ENCODE measurements around the gene ARL5C.
A peak's percentile ranks its signal among the peaks of the same experiment; 100 is the strongest.
"Not testable (repeated sequence)": the region's sequence is repeated elsewhere in the genome, so short reads cannot be mapped to it uniquely, and the experiment has no call there.

ARL5C gene

GRCh38 chr17:39169518-39169917 is 3.6 kb upstream of the ARL5C start:
- H3K27ac ChIP-seq (ENCODE audit: low read depth, low read length) = no peak overlapping the region
- H3K9ac ChIP-seq (ENCODE audit: low read length in 5 of 5) = no peak overlapping the region
- H3K4me3 ChIP-seq (ENCODE audit: low read depth in 1 of 5, low read length in 5 of 5) = no peak overlapping the region
- peaks cover 0 to 36% (median 21%) of the 10 kb centered on the region in 5 donors for H3K4me1 ChIP-seq (ENCODE audit: control insufficient read depth in 5 of 5, insufficient read depth in 5 of 5, low read length in 5 of 5)
- peaks cover 0 to 8% (median 0%) of the 10 kb centered on the region in 5 donors for H3K27me3 ChIP-seq (ENCODE audit: control insufficient read depth in 5 of 5, insufficient read depth in 4 of 5, low read length in 5 of 5)
- no peaks in the 10 kb centered on the region for H3K36me3 ChIP-seq (ENCODE audit: control insufficient read depth in 5 of 5, insufficient read depth in 5 of 5, low read length in 5 of 5)
- H3K9me3 ChIP-seq (ENCODE audit: control insufficient read depth in 5 of 5, low read length in 5 of 5) = no peaks in the 10 kb centered on the region

- peaks cover 0 to 36% (median 22%) of the 10 kb centered on the region in 5 donors for H3K4me1 ChIP-seq (ENCODE audit: control insufficient read depth in 5 of 5, insufficient read depth in 5 of 5, low read length in 5 of 5)
- no peak overlapping the region for H3K4me3 ChIP-seq (ENCODE audit: low read depth in 1 of 5, low read length in 5 of 5)
- H3K9me3 ChIP-seq (ENCODE audit: control insufficient read depth in 5 of 5, low read length in 5 of 5) = no peaks in the 10 kb centered on the region
- no peak overlapping the region for H3K27ac ChIP-seq (ENCODE audit: low read depth, low read length)
- peaks cover 0 to 8% (median 0%) of the 10 kb centered on the region in 5 donors for H3K27me3 ChIP-seq (ENCODE audit: control insufficient read depth in 5 of 5, insufficient read depth in 4 of 5, low read length in 5 of 5)
- no peaks in the 10 kb centered on the region for H3K36me3 ChIP-seq (ENCODE audit: control insufficient read depth in 5 of 5, insufficient read depth in 5 of 5, low read length in 5 of 5)
- H3K9ac ChIP-seq (ENCODE audit: low read length in 5 of 5) = no peak overlapping the region
Observed at GRCh38 chr17:39169101-39169500, 3.1 kb upstream of the ARL5C start.

DNA sequence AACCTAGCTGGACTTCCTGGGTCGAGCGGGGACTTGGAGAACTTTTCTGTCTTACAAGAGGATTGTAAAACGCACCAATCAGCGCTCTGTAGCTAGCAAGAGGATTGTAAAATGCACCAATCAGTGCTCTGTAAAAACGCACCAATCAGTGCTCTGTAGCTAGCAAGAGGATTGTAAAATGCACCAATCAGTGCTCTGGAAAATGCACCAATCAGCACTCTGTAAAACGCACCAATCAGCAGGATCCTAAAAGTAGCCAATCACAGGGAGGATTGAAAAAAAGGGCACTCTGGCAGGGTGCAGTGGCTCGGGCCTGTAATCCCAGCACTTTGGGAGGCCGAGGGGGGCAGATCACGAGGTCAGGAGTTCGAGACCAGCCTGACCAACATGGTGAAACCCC is 2.5 kb upstream of the ARL5C start:
- H3K9ac ChIP-seq (ENCODE audit: low read length in 5 of 5); H3K36me3 ChIP-seq (ENCODE audit: control insufficient read depth in 5 of 5, insufficient read depth in 5 of 5, low read length in 5 of 5); H3K9me3 ChIP-seq (ENCODE audit: control insufficient read depth in 5 of 5, low read length in 5 of 5); H3K4me3 ChIP-seq (ENCODE audit: low read depth in 1 of 5, low read length in 5 of 5); H3K27ac ChIP-seq (ENCODE audit: low read depth, low read length); H3K27me3 ChIP-seq (ENCODE audit: control insufficient read depth in 5 of 5, insufficient read depth in 4 of 5, low read length in 5 of 5): not testable (repeated sequence)
- peaks cover 0 to 39% (median 25%) of the 10 kb centered on the region in 5 donors for H3K4me1 ChIP-seq (ENCODE audit: control insufficient read depth in 5 of 5, insufficient read depth in 5 of 5, low read length in 5 of 5)

DNA sequence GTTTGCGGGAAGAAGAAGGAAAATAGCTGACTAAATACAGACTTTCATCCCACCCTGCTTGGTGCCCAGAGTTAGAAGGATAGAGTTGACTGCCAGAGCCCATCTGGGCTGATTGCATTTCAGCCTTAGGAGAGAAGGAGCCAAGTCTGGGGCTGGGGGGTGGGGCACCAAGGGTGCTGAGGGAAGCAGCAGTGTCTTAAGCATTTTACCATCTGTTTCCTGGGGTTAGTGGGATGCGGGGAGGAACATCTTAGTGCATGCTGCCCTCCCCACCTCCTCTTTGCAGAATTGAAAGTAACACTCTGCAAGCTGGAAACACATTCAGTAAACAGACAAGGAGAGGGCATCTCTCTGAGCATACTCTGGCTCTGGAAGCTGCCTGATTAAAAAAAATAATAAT is 1.5 kb upstream of the ARL5C start:
- Histone ChIP-seq H3K27ac (ENCODE audit: low read depth, low read length) (no peak overlapping the region), H3K4me1 (ENCODE audit: control insufficient read depth in 5 of 5, insufficient read depth in 5 of 5, low read length in 5 of 5) (peaks cover 0 to 39% (median 25%) of the 10 kb centered on the region in 5 donors), H3K4me3 (ENCODE audit: low read depth in 1 of 5, low read length in 5 of 5) (no peak overlapping the region), H3K27me3 (ENCODE audit: control insufficient read depth in 5 of 5, insufficient read depth in 4 of 5, low read length in 5 of 5) (peaks cover 0 to 2% (median 0%) of the 10 kb centered on the region in 5 donors), H3K9ac (ENCODE audit: low read length in 5 of 5) (no peak overlapping the region), H3K36me3 (ENCODE audit: control insufficient read depth in 5 of 5, insufficient read depth in 5 of 5, low read length in 5 of 5) (no peaks in the 10 kb centered on the region), H3K9me3 (ENCODE audit: control insufficient read depth in 5 of 5, low read length in 5 of 5) (no peaks in the 10 kb centered on the region)

DNA sequence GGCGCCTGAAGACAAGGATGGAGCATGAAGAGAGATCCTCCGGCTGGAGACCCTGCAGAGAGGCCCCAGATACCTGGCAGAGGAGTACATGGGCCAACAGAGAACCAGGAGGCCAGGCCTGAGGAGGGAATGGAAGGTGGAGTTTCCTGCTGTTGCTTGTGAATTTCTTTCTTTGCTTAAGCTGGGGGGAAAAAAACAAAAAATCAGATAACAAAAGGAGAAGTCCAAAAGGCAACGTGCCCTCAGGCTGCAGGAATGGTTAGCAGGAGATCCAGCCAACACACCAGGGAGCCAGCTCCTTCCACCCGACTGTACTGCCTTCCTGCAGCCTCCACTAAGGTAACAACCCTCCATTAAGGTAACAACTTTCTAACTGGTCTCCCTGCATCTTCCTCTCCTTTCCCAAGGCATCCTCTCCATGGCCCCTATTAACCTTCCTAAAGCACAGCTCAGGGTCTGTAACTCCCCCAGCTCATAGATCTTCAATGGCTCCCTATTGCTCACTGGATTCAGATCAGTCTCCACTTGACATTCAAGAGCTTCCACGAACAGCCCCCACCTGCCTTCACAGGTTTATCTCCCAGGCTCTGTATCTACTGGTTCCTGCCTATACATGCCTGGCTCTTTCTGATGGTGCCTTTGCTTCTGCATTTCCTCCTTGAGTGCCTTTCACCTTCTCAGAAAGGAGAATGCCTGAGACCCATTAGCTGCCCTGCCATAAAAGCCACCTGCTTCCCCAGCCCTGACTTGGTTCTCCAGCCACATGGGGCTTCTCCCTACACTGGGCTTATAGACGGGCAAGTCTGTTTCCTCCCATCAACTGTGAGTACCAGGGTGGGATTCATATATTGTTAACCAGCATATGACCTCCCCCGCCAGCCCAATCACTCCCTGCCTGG is 725 bp upstream of the ARL5C start:
- Histone ChIP-seq H3K9ac (ENCODE audit: low read length in 5 of 5) (no peak overlapping the region), H3K4me1 (ENCODE audit: control insufficient read depth in 5 of 5, insufficient read depth in 5 of 5, low read length in 5 of 5) (peaks cover 0 to 40% (median 25%) of the 10 kb centered on the region in 5 donors), H3K27me3 (ENCODE audit: control insufficient read depth in 5 of 5, insufficient read depth in 4 of 5, low read length in 5 of 5) (peaks cover 0 to 2% (median 0%) of the 10 kb centered on the region in 5 donors), H3K9me3 (ENCODE audit: control insufficient read depth in 5 of 5, low read length in 5 of 5) (no peaks in the 10 kb centered on the region), H3K4me3 (ENCODE audit: low read depth in 1 of 5, low read length in 5 of 5) (peak overlapping the region in 1 of 5 donors; percentile 82), H3K27ac (ENCODE audit: low read depth, low read length) (no peak overlapping the region), H3K36me3 (ENCODE audit: control insufficient read depth in 5 of 5, insufficient read depth in 5 of 5, low read length in 5 of 5) (no peaks in the 10 kb centered on the region)

DNA sequence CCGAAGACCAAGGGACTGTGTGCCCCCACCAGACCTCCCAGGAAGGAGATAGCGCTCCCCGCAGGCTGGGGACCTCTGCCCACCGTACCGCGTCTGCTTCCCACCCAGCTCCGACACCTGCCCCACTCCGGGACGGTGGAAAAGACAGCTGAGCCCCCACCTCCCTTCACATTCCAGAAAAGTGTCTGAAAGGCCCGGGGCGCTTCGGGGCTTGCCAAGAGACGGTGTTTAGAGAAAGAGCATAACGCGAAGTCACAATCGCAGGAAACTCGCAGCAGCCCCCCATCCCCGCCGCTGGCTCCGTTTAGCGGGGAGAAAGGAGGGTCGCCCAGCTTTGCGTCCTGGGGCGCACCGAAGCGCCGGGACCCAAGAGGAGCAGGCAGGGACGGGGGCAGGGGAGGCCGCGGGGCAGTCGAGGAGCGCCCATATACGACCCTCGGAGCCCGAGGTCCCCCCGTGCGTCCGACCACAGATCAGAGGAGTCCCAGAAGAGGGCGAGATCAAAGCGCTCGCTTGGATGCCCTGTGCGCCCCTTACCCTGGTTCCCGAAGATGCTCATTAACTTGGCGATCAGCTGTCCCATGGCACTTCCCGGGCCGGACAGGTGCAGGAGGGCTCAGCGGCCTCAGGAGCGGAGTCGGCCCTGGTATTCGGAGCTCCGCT is 652 bp downstream of the ARL5C start:
- H3K36me3 ChIP-seq (ENCODE audit: control insufficient read depth in 5 of 5, insufficient read depth in 5 of 5, low read length in 5 of 5) = no peaks in the 10 kb centered on the region
- no peaks in the 10 kb centered on the region for H3K9me3 ChIP-seq (ENCODE audit: control insufficient read depth in 5 of 5, low read length in 5 of 5)
- H3K4me3 ChIP-seq (ENCODE audit: low read depth in 1 of 5, low read length in 5 of 5) = peak overlapping the region; percentile 70 to 87 (median 76)
- H3K27ac ChIP-seq (ENCODE audit: low read depth, low read length) = no peak overlapping the region
- peaks cover 0 to 46% (median 25%) of the 10 kb centered on the region in 5 donors for H3K4me1 ChIP-seq (ENCODE audit: control insufficient read depth in 5 of 5, insufficient read depth in 5 of 5, low read length in 5 of 5)
- peak overlapping the region in 4 of 5 donors; percentile 4 to 78 (median 58) for H3K9ac ChIP-seq (ENCODE audit: low read length in 5 of 5)
- peaks cover 0 to 2% (median 0%) of the 10 kb centered on the region in 5 donors for H3K27me3 ChIP-seq (ENCODE audit: control insufficient read depth in 5 of 5, insufficient read depth in 4 of 5, low read length in 5 of 5)

GRCh38 chr17:39164675-39165143 is 1.3 kb downstream of the ARL5C start:
- H3K27me3 ChIP-seq (ENCODE audit: control insufficient read depth in 5 of 5, insufficient read depth in 4 of 5, low read length in 5 of 5) = peaks cover 0 to 2% (median 0%) of the 10 kb centered on the region in 5 donors
- peak overlapping the region in 4 of 5 donors; percentile 4 to 78 (median 58) for H3K9ac ChIP-seq (ENCODE audit: low read length in 5 of 5)
- no peak overlapping the region for H3K27ac ChIP-seq (ENCODE audit: low read depth, low read length)
- H3K9me3 ChIP-seq (ENCODE audit: control insufficient read depth in 5 of 5, low read length in 5 of 5) = no peaks in the 10 kb centered on the region
- peaks cover 0 to 44% (median 25%) of the 10 kb centered on the region in 5 donors for H3K4me1 ChIP-seq (ENCODE audit: control insufficient read depth in 5 of 5, insufficient read depth in 5 of 5, low read length in 5 of 5)
- no peaks in the 10 kb centered on the region for H3K36me3 ChIP-seq (ENCODE audit: control insufficient read depth in 5 of 5, insufficient read depth in 5 of 5, low read length in 5 of 5)
- peak overlapping the region; percentile 70 to 87 (median 76) for H3K4me3 ChIP-seq (ENCODE audit: low read depth in 1 of 5, low read length in 5 of 5)

DNA sequence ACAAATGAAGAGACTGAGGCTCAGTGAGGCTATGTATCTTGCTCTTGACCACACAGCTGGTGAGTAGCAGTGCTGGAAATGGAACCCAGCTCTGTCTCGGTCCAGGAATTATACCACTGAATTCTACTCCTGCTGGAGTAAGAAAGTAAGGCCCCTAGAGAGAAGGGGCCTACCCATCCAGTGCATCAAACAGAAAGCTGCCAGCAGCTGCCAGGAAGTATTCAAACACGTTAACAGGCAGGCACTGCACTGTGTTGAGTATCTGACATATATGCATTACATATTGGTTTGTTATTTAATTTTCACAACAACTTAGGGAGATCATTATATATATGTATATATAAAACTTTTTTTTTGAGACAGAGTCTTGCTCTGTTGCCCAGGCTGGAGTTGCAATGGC is 4.0 kb downstream of the ARL5C start:
- H3K4me3 ChIP-seq (ENCODE audit: low read depth in 1 of 5, low read length in 5 of 5) = no peak overlapping the region
- H3K9ac ChIP-seq (ENCODE audit: low read length in 5 of 5) = no peak overlapping the region
- H3K4me1 ChIP-seq (ENCODE audit: control insufficient read depth in 5 of 5, insufficient read depth in 5 of 5, low read length in 5 of 5) = peaks cover 0 to 37% (median 22%) of the 10 kb centered on the region in 5 donors
- H3K36me3 ChIP-seq (ENCODE audit: control insufficient read depth in 5 of 5, insufficient read depth in 5 of 5, low read length in 5 of 5) = no peaks in the 10 kb centered on the region
- no peak overlapping the region for H3K27ac ChIP-seq (ENCODE audit: low read depth, low read length)
- peaks cover 0 to 2% (median 0%) of the 10 kb centered on the region in 5 donors for H3K27me3 ChIP-seq (ENCODE audit: control insufficient read depth in 5 of 5, insufficient read depth in 4 of 5, low read length in 5 of 5)
- H3K9me3 ChIP-seq (ENCODE audit: control insufficient read depth in 5 of 5, low read length in 5 of 5) = no peaks in the 10 kb centered on the region

DNA sequence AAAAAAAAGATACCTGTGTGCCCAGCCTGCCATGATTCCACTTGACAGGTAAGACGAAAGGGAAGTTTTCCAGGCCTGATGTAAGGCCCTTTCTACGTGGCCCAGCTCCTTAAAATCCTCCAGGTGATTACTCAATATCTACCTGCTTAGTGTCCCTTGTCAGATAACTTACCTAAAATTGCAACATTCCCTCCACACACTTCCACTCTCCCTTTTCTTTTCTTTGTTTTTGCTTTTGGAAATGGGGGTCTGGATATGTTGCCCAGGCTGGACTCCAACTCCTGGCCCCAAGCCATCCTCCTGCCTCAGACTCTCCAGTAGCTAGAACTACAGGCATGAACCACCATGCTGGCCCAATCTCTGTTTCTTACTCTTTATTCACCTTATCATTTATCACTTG is 7.3 kb downstream of the ARL5C start:
- no peak overlapping the region for H3K9ac ChIP-seq (ENCODE audit: low read length in 5 of 5)
- H3K36me3 ChIP-seq (ENCODE audit: control insufficient read depth in 5 of 5, insufficient read depth in 5 of 5, low read length in 5 of 5) = no peaks in the 10 kb centered on the region
- no peaks in the 10 kb centered on the region for H3K9me3 ChIP-seq (ENCODE audit: control insufficient read depth in 5 of 5, low read length in 5 of 5)
- H3K4me3 ChIP-seq (ENCODE audit: low read depth in 1 of 5, low read length in 5 of 5) = no peak overlapping the region
- no peaks in the 10 kb centered on the region for H3K27me3 ChIP-seq (ENCODE audit: control insufficient read depth in 5 of 5, insufficient read depth in 4 of 5, low read length in 5 of 5)
- peaks cover under 1 to 17% (median 7%) of the 10 kb centered on the region in 5 donors for H3K4me1 ChIP-seq (ENCODE audit: control insufficient read depth in 5 of 5, insufficient read depth in 5 of 5, low read length in 5 of 5)
- no peak overlapping the region for H3K27ac ChIP-seq (ENCODE audit: low read depth, low read length)

GRCh38 chr17:39156491-39156890 is 9.5 kb downstream of the ARL5C start:
- Histone ChIP-seq H3K9ac (ENCODE audit: low read length in 5 of 5) (no peak overlapping the region), H3K27me3 (ENCODE audit: control insufficient read depth in 5 of 5, insufficient read depth in 4 of 5, low read length in 5 of 5) (peaks cover 0 to 9% (median 0%) of the 10 kb centered on the region in 5 donors), H3K27ac (ENCODE audit: low read depth, low read length) (no peak overlapping the region), H3K4me1 (ENCODE audit: control insufficient read depth in 5 of 5, insufficient read depth in 5 of 5, low read length in 5 of 5) (peaks cover 2 to 34% (median 26%) of the 10 kb centered on the region in 5 donors), H3K4me3 (ENCODE audit: low read depth in 1 of 5, low read length in 5 of 5) (no peak overlapping the region), H3K9me3 (ENCODE audit: control insufficient read depth in 5 of 5, low read length in 5 of 5) (no peaks in the 10 kb centered on the region), H3K36me3 (ENCODE audit: control insufficient read depth in 5 of 5, insufficient read depth in 5 of 5, low read length in 5 of 5) (no peaks in the 10 kb centered on the region)

All from subcutaneous abdominal adipose tissue (tissue), 5 donors.